Measurements from ENCODE around the gene PRR12.

- TF ChIP-seq POLR2A (IDR thresholded peaks at IDR 0.05) (no peak), CTCF (IDR thresholded peaks at IDR 0.05) (no peak)
These were observed 25.6 kb downstream of the PRR12 start for GRCh38 chr19:49616532-49616931.

Measured in upper lobe of left lung (tissue), 4 donors.